Measurements from ENCODE around the gene FOXJ3. TPM values are rescaled to one million over a fixed set of nuclear protein-coding genes. Genes with fewer than 3 reads are reported as not detected.

FOXJ3 gene
- total RNA-seq, 1 donor from 2014 or later = 59.9 TPM

GRCh38 chr1:42144711-42145388 lies 190.2 kb downstream of the FOXJ3 start:
- peaks cover 7% of the 10 kb centered on the region for H3K4me1 ChIP-seq
- no peak overlapping the region for H3K4me3 ChIP-seq
- intact Hi-C loops (cut with DNase I) = no loop called here
- no peaks in the 10 kb centered on the region for H3K9me3 ChIP-seq
- DNase-seq (ENCODE audit: extremely low spot score in 2 of 2) = peak in 1 of 2 donors; percentile 72
- H3K27ac ChIP-seq = no peak overlapping the region
- H3K27me3 ChIP-seq = no peaks in the 10 kb centered on the region
- TF ChIP-seq POLR2A (IDR thresholded peaks at IDR 0.05) (no peak), POLR2AphosphoS5 (IDR thresholded peaks at IDR 0.05; ENCODE audit: insufficient read depth in 1 of 2, low read depth in 1 of 2) (no peak), CTCF (IDR thresholded peaks at IDR 0.05) (no peak)
- H3K36me3 ChIP-seq = no peaks in the 10 kb centered on the region

- H3K36me3 ChIP-seq = no peaks in the 10 kb centered on the region
- TF ChIP-seq POLR2AphosphoS5 (IDR thresholded peaks at IDR 0.05; ENCODE audit: insufficient read depth in 1 of 2, low read depth in 1 of 2) = no peak
- TF ChIP-seq POLR2A (IDR thresholded peaks at IDR 0.05) = no peak
- TF ChIP-seq CTCF (IDR thresholded peaks at IDR 0.05) = no peak
- no peaks in the 10 kb centered on the region for H3K9me3 ChIP-seq
- peaks cover 7% of the 10 kb centered on the region for H3K4me1 ChIP-seq
- peak in 1 of 2 donors; percentile 54 for DNase-seq (ENCODE audit: extremely low spot score in 2 of 2)
- H3K4me3 ChIP-seq = no peak overlapping the region
- H3K27me3 ChIP-seq = no peaks in the 10 kb centered on the region
- H3K27ac ChIP-seq = no peak overlapping the region
- intact Hi-C loops (cut with DNase I) = no loop called here
Observed at GRCh38 chr1:42143896-42144710, 190.9 kb downstream of the FOXJ3 start.

DNA sequence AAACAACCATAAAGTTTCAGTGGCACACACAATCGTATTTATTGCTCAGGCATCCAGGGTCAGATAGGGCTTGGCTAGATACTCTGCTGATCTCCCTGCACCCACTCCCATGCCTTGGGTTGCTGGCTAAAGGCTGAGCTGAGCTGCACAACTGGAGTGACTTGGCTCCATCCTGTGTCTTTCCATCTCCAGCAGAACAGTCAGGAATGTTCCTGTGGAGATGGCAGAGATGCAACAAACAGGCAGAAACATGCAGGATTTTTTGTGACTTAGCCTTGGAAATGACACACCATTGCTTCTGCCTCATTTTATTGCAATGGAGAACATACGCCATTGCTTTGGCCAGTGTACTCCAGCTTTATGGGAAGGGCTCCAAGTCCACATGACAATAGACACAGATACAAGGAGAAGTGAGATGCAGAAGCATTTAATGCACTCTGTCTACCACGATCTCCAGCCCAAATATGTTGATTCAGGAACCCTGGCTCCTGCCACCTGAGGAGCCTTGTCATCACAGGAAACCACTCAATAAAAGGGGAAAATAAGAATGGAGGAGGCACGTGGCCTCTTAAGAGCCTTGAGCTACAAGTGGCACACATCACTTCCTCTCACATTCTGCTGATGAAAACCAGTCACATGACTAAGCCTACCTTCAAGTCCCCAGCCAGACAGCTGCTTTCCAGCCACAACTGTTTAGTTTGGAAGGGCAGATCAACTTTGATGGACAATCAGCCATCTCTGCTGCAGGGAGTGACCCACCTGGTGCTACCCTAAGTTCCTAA lies 191.9 kb downstream of the FOXJ3 start:
- Histone ChIP-seq H3K27me3 (no peaks in the 10 kb centered on the region), H3K36me3 (no peaks in the 10 kb centered on the region), H3K4me3 (no peak overlapping the region), H3K9me3 (no peaks in the 10 kb centered on the region), H3K27ac (no peak overlapping the region), H3K4me1 (peaks cover 7% of the 10 kb centered on the region)
- TF ChIP-seq POLR2AphosphoS5 (IDR thresholded peaks at IDR 0.05; ENCODE audit: insufficient read depth in 1 of 2, low read depth in 1 of 2) (no peak), CTCF (IDR thresholded peaks at IDR 0.05) (no peak), POLR2A (IDR thresholded peaks at IDR 0.05) (no peak)
- intact Hi-C loops (cut with DNase I) = no loop called here
- DNase-seq (ENCODE audit: extremely low spot score in 2 of 2) = no peak

- no peaks in the 10 kb centered on the region for H3K36me3 ChIP-seq
- no peaks in the 10 kb centered on the region for H3K27me3 ChIP-seq
- intact Hi-C loops (cut with DNase I) = no loop called here
- peaks cover 7% of the 10 kb centered on the region for H3K4me1 ChIP-seq
- no peak for DNase-seq (ENCODE audit: extremely low spot score in 2 of 2)
- no peak overlapping the region for H3K4me3 ChIP-seq
- H3K9me3 ChIP-seq = no peaks in the 10 kb centered on the region
- TF ChIP-seq POLR2AphosphoS5 (IDR thresholded peaks at IDR 0.05; ENCODE audit: insufficient read depth in 1 of 2, low read depth in 1 of 2) (no peak), POLR2A (IDR thresholded peaks at IDR 0.05) (no peak), CTCF (IDR thresholded peaks at IDR 0.05) (no peak)
- no peak overlapping the region for H3K27ac ChIP-seq
Observed at GRCh38 chr1:42141978-42142377, 193.1 kb downstream of the FOXJ3 start.

Data from vagina (tissue), 2 donors.